ENCODE results near the gene FGD5. TPM values are rescaled to one million over a fixed set of nuclear protein-coding genes. Genes with fewer than 3 reads are reported as not detected.

FGD5 gene
- total RNA-seq, 1 donor from 2014 or later, result 112 TPM

- H3K4me1 ChIP-seq, result no peaks in the 10 kb centered on the region
- no peak for TF ChIP-seq CTCF (IDR thresholded peaks at IDR 0.05)
- H3K27me3 ChIP-seq, result no peaks in the 10 kb centered on the region
- peaks cover 2 to 9% of the 10 kb centered on the region in 2 donors for H3K36me3 ChIP-seq
- H3K4me3 ChIP-seq, result no peak overlapping the region
- DNase-seq (ENCODE audit: low spot score in 2 of 2), result no peak
- no peaks in the 10 kb centered on the region for H3K9me3 ChIP-seq
- H3K27ac ChIP-seq, result no peak overlapping the region
- intact Hi-C loops (cut with DNase I), result no loop called here
Measured at GRCh38 chr3:14816359-14816758, 2.4 kb upstream of the FGD5 start.

- intact Hi-C loops (cut with DNase I), result no loop called here
- Histone ChIP-seq H3K4me3 (no peak overlapping the region), H3K27ac (no peak overlapping the region), H3K9me3 (no peaks in the 10 kb centered on the region), H3K36me3 (peaks cover 2 to 9% of the 10 kb centered on the region in 2 donors), H3K4me1 (no peaks in the 10 kb centered on the region), H3K27me3 (no peaks in the 10 kb centered on the region)
- DNase-seq (ENCODE audit: low spot score in 2 of 2), result no peak
- no peak for TF ChIP-seq CTCF (IDR thresholded peaks at IDR 0.05)
Measured at GRCh38 chr3:14819671-14820070, 909 bp downstream of the FGD5 start.

GRCh38 chr3:14820156-14820555 is 1.4 kb downstream of the FGD5 start:
- no peak overlapping the region for H3K4me3 ChIP-seq
- H3K27ac ChIP-seq, result no peak overlapping the region
- intact Hi-C loops (cut with DNase I), result no loop called here
- no peaks in the 10 kb centered on the region for H3K27me3 ChIP-seq
- no peaks in the 10 kb centered on the region for H3K9me3 ChIP-seq
- H3K36me3 ChIP-seq, result peaks cover 2 to 9% of the 10 kb centered on the region in 2 donors
- no peak for DNase-seq (ENCODE audit: low spot score in 2 of 2)
- TF ChIP-seq CTCF (IDR thresholded peaks at IDR 0.05), result no peak
- no peaks in the 10 kb centered on the region for H3K4me1 ChIP-seq

- Histone ChIP-seq H3K27me3 (no peaks in the 10 kb centered on the region), H3K36me3 (peaks cover 2 to 9% of the 10 kb centered on the region in 2 donors), H3K27ac (no peak overlapping the region), H3K9me3 (no peaks in the 10 kb centered on the region), H3K4me1 (no peaks in the 10 kb centered on the region), H3K4me3 (no peak overlapping the region)
- intact Hi-C loops (cut with DNase I), result no loop called here
- no peak for TF ChIP-seq CTCF (IDR thresholded peaks at IDR 0.05)
- DNase-seq (ENCODE audit: low spot score in 2 of 2), result no peak
Measured at GRCh38 chr3:14821151-14821550, 2.4 kb downstream of the FGD5 start.

GRCh38 chr3:14822134-14822533 is 3.4 kb downstream of the FGD5 start:
- no peaks in the 10 kb centered on the region for H3K9me3 ChIP-seq
- H3K4me3 ChIP-seq, result no peak overlapping the region
- no peaks in the 10 kb centered on the region for H3K27me3 ChIP-seq
- no peak for DNase-seq (ENCODE audit: low spot score in 2 of 2)
- H3K4me1 ChIP-seq, result no peaks in the 10 kb centered on the region
- peaks cover 2 to 9% of the 10 kb centered on the region in 2 donors for H3K36me3 ChIP-seq
- intact Hi-C loops (cut with DNase I), result no loop called here
- TF ChIP-seq CTCF (IDR thresholded peaks at IDR 0.05), result no peak
- H3K27ac ChIP-seq, result no peak overlapping the region

All from ascending aorta (tissue), 2 donors.